G401 (cell line): ENCODE data around the gene KRT28. TPM values are rescaled to one million over a fixed set of nuclear protein-coding genes. Genes with fewer than 3 reads are reported as not detected.
"Not testable (repeated sequence)": the region's sequence is repeated elsewhere in the genome, so short reads cannot be mapped to it uniquely, and the experiment has no call there.

Experiments
- DNase-seq: peaks from one replicate; pipeline ENCODE4 v3.0.0-alpha.2; 2015; ENCODE audit warnings: low spot score
- in situ Hi-C: cut with HindIII; loops from 2 replicates; pipeline ENCODE4 v1.10.0; 2016; ENCODE audit warnings: low sequenced_read_pairs, mixed read lengths
- total RNA-seq: library from RNA; depleted of rRNA; stranded (reverse); fragments of >200 nt; shearing (Covaris generic); gene quantifications from 2 replicates; pipeline ENCODE4 v1.2.3, GENCODE V29; 2014

The KRT28 gene
- total RNA-seq, 1 experiment from 2014 or later: not detected

GRCh38 chr17:40820228-40820838 is 20.6 kb upstream of the KRT28 start:
- in situ Hi-C loops: no loop called here
- DNase-seq: no peak

- DNase-seq: peak; percentile 23
- in situ Hi-C loops: no loop called here
Measured at GRCh38 chr17:40819528-40820125, 19.9 kb upstream of the KRT28 start.

GRCh38 chr17:40818733-40819527 is 19.2 kb upstream of the KRT28 start:
- in situ Hi-C loops: no loop called here
- peak; percentile 83 for DNase-seq

- in situ Hi-C loops: no loop called here
- no peak for DNase-seq
Measured at GRCh38 chr17:40818343-40818732, 18.6 kb upstream of the KRT28 start.

GRCh38 chr17:40817103-40817682 is 17.4 kb upstream of the KRT28 start:
- in situ Hi-C loops: no loop called here

GRCh38 chr17:40816569-40816968 is 16.8 kb upstream of the KRT28 start:
- in situ Hi-C loops: no loop called here
- DNase-seq: no peak

More at GRCh38 chr17:40817103-40817682, 17.4 kb upstream of the KRT28 start:
- no peak for DNase-seq

- no peak for DNase-seq
- in situ Hi-C loops: no loop called here
Measured at GRCh38 chr17:40815381-40815780, 15.6 kb upstream of the KRT28 start.

GRCh38 chr17:40814657-40815056 is 14.9 kb upstream of the KRT28 start:
- not testable (repeated sequence) for DNase-seq

GRCh38 chr17:40813804-40814203 is 14.0 kb upstream of the KRT28 start:
- in situ Hi-C loops: no loop called here
- no peak for DNase-seq

More at GRCh38 chr17:40814657-40815056, 14.9 kb upstream of the KRT28 start:
- in situ Hi-C loops: not testable (repeated sequence)

GRCh38 chr17:40812639-40813038 is 12.9 kb upstream of the KRT28 start:
- in situ Hi-C loops: no loop called here
- DNase-seq: no peak

GRCh38 chr17:40810494-40810893 is 10.7 kb upstream of the KRT28 start:
- in situ Hi-C loops: no loop called here
- DNase-seq: no peak

- in situ Hi-C loops: no loop called here
- DNase-seq: no peak
Measured at GRCh38 chr17:40809721-40810421, 10.1 kb upstream of the KRT28 start.

- in situ Hi-C loops: no loop called here
- no peak for DNase-seq
Measured at GRCh38 chr17:40806131-40806530, 6.4 kb upstream of the KRT28 start.

GRCh38 chr17:40803617-40804082 is 3.9 kb upstream of the KRT28 start:
- peak; percentile 76 for DNase-seq
- in situ Hi-C loops: no loop called here

- in situ Hi-C loops: no loop called here
- DNase-seq: no peak
Measured at GRCh38 chr17:40801157-40801556, 1.4 kb upstream of the KRT28 start.

- in situ Hi-C loops: no loop called here
- DNase-seq: no peak
Measured at GRCh38 chr17:40800381-40800780, 622 bp upstream of the KRT28 start.

GRCh38 chr17:40796846-40797245 is 2.9 kb downstream of the KRT28 start:
- in situ Hi-C loops: no loop called here
- no peak for DNase-seq

- in situ Hi-C loops: no loop called here
- no peak for DNase-seq
Measured at GRCh38 chr17:40795019-40795667, 4.6 kb downstream of the KRT28 start.

GRCh38 chr17:40794466-40794865 is 5.3 kb downstream of the KRT28 start:
- in situ Hi-C loops: no loop called here
- DNase-seq: no peak
